HG03565 (cell line): ENCODE data around the gene SIRPA.

Experiments used
- ATAC-seq: cut with Tn5 transposase; IDR thresholded peaks from one replicate; pipeline ENCODE4 v1.9.1; 2021; ENCODE audit warnings: mild to moderate bottlenecking, moderate library complexity; ENCODE audit not compliant: unreplicated experiment

Gene SIRPA

GRCh38 chr20:1979106-1979778 is 84.0 kb downstream of the SIRPA start:
- no peak for ATAC-seq

- ATAC-seq: no peak
Measured at GRCh38 chr20:1982686-1983085, 87.5 kb downstream of the SIRPA start.

- no peak for ATAC-seq
Measured at GRCh38 chr20:1983301-1983700, 88.1 kb downstream of the SIRPA start.

GRCh38 chr20:1987826-1988225 is 92.6 kb downstream of the SIRPA start:
- no peak for ATAC-seq
